ENCODE data around the gene POLR3E.

Gene POLR3E

DNA sequence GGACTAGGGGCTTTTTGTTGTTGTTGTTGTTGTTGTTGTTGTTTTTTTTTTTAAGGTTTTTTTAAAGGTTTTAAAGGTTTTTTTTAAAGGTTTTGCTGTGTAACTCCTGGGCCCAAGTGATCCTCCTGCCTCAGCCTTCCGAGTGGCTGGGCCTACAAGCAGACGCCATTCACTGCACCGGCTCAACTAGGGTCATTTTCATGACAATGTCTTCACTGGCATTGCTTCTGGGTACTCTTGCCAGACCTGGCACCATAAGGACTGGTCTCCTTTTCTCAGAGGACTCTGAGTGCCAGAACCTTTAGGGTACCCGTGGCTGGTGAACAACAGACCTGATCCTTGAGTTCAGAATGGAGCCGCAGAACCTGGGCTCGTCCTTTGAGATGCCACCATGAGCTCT, 20.4 kb downstream of the POLR3E start:
- DNase-seq = no peak

DNA sequence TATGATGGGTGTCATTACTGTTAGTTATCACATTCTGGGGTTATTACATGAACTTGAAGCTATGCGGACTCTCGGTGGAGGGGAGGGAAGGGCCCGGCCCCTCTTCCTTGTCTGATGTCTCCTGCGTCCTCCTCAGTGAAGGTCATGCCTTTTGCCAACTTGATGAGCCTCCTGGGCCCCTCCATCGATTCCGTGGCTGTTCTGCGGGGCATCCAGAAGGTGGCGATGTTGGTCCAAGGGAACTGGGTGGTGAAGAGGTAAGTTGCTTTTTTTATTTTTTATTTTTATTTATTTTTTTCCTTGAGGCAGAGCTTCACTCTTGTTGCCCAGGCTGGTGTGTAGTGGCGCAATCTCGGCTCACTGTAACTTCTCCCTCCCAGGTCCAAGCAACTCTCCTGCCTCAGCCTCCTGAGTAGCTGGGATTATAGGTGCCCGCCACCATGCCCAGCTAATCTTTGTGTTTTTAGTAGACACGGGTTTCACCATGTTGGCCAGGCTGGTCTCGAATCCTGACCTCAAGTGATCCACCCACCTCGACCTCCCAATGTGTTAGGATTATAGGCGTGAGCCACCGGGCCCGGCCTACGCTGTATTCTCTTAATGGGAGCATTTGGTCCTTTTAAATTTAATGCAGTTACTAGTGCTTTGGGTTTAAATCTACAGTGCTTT, 21.6 kb downstream of the POLR3E start:
- no peak for DNase-seq

DNA sequence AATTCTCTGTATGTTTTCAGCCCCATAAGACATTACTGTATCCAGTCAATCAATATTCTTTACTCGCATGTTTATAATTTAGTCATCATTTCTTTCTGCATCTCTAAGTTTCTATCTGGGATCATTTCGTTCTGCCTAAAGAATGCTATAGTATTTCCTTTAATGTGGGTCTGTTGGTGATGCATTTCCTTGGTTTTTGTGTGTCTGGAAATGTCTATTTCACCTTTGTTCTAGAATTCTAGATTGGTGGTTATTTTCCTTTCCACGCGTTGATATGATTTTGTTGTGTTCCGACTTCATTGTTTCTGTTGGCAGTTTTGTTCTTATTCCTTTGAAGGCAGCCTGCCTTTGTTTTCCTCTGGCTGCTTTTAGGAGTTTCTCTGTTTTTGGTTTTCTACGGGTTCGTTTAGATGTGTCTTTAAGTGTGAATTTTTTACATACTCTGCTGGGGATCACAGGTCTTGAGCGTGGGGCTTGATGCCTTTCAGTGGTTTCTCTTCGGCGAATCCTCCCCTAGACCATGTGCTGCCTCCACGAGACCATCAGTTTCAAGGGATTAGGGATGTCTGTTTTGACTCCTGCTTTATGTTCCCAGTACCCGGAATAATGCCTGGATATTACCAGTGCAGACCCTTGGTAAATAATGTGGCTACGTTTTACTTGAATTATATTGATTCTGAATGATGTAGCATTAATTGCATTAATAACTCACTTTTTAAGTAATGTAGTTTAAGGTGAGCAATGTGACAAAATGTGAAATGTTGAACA, 23.5 kb downstream of the POLR3E start:
- DNase-seq = no peak

DNA sequence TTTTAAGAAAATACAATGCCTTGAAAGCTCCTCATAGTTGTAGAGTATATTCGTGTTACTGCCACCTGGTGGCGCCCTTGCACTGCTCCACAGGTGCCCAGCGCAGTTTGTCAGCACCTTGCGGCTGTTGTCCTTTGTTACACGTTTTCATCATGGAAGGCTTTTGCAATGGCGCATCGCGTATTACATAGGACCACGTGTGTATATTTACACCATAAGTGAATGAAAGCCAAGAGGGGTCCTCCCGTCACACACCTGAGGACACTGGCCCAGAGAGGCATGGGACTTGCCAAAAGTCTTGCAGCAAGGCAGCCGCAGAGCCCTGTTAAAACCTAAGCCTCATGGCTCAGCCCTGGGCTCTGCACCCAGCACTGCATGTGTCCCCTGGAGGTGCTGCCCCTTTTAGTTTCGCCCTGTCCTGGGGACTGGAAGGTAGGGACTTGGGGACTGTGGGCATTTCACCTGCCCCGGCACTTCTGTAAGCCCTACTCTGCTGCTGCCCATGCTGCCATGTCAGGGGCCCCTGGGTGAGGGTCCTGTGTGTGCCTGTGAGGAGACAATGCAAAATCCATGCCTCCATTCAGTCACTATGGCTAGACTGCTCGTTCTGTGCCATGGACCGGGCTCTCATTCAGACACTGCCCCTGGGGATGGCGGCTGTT, 24.3 kb downstream of the POLR3E start:
- peak; percentile 63 for DNase-seq

DNA sequence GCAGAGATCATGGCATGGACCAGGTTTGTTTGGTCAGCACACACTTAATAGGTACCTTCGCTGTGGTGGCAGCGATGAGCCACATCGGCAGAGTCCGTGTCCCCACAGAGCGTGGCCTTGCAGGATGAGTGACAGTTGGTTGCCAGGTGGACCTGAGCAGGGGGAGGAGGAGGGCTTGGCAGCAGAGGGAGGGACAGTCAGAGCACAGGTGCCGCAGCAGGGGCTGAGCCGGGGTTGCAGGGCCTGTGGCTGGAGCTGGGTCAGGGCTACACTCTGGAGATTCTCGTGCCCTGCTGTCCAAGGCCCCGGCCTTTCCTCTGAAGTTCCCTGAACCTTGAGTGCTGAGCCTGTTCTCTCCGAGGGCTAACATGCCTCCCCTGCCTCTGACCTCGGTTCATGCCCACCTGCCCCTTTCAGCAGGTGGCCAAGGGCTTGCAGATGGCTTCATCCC, 24.8 kb downstream of the POLR3E start:
- no peak for DNase-seq

DNA sequence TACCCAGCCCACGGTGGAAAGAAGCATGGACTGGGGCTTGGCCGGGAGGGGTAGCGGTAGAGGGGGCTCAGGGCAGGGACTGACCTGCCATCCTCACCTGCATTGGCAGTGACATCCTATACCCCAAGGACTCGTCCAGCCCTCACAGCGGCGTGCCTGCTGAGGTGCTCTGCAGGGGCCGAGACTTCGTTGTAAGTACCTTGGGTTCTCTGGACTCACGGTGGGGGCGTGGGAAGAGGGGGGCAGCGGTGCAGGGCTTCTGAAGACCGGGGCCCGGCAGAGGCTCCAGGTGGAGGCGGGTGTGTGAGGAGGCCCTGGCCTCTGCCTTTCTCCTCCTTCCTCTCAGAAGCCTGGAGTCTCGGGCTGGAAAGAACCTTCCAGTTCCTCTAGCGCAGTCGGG, 25.5 kb downstream of the POLR3E start:
- DNase-seq = no peak

DNA sequence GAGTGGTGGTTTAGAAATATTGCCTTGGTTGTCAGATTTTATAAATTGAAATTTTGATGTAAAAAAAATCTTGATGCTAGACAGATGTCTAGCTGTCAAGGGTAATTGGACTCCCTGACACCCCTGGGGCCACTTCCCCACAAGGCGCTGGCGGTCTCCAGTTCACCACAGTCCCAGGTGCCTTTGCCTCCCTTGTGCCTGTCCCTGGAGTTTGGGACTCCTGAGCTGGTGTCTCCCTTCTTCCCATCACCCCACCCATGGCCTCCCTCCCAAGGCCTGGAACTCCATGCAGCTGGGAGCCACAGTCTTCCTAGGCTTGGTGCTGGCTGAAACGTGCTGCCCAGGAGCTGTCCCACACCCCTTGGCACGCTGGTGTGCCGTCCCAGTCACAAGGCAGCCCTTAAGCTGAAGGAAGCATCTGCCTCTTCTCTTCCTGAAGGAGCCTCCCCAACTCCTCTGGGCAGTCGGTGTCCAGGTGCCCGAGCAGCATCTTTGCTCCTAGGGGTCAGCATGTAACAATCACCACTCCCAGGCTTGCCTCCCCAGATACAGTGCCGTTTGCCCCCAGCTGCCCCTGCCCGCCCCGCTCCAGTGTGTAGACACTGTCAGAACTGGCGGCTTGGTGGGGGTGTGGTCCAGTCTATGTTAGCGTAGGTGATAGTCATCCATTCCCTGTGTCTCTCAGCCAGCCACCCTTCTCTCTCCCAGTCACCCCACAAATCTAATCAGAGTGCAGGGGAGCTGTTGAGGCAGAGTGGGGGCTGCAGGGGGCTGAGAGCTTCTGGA, 26.2 kb downstream of the POLR3E start:
- DNase-seq = no peak

DNA sequence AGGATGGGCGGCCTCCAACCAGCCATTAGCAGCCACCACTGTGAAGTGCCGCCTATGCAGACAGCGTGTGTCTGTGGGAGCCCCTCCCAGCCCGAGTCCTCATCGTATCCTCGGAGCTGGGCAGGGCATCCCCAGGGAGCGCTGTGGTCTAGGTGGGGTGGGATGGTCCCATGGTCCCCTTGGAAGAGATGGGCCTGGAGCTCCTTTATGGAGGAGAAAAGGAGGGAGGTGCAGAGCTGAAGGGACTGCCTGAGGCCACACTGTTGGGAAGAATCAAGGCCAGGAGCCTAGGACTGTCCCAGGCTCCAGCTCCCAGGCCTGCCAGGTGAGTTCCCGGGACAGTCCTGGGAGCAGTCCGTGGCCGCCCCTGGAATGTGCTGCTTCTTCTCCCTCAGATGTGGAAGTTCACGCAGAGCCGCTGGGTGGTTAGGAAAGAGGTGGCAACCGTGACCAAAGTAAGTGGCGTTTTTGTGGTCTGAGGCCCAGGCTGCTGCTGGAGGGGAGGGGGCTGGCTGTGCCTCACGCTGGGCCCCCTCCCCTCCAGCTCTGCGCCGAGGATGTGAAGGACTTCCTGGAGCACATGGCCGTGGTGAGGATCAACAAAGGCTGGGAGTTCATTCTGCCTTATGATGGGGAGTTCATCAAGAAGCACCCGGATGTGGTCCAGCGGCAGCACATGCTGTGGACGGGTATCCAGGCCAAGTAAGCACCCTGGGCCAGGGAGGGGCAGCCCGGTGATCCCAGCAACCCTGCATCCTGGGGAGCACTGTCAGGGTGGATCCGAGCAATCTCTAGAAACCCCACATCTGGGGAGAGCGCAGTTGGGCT, 27.0 kb downstream of the POLR3E start:
- DNase-seq = no peak

DNA sequence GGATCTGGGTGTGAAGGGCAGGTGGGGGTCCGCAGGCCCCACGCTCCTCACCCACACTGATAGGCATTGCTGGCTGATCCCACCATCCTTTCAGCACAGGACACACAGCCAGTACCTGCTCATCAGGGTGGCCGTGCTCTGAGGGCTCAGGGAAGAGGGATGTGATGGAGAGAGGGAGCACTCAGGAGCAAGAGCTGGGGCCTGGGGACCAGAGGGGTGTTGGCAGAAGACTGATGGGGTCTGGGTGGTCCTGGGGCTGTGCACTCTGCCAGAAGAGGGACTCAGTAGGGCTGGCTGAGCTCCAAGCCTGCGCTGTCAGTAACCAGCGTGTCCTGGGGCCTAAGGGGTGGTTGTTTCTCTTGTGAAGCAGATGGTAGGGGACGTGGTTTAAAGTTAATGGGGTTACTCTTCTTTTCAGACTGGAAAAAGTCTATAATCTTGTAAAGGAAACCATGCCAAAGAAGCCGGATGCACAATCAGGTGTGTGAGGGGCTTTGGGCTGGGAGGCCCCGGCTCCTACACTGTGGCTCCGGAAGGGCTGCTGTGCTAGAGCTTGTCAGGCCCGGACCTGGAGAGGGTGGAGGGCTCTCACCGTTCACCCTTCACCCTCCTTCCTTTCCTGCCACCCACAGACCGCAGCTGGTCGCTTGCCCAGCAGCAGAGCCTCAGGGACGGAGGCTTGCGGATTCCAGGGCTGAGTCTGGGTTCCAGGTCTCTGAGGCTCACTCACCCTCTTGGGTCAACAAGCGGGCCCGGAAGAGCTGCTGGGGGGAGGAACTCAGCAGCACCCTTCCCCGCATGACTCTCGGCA, 27.8 kb downstream of the POLR3E start:
- DNase-seq = no peak

DNA sequence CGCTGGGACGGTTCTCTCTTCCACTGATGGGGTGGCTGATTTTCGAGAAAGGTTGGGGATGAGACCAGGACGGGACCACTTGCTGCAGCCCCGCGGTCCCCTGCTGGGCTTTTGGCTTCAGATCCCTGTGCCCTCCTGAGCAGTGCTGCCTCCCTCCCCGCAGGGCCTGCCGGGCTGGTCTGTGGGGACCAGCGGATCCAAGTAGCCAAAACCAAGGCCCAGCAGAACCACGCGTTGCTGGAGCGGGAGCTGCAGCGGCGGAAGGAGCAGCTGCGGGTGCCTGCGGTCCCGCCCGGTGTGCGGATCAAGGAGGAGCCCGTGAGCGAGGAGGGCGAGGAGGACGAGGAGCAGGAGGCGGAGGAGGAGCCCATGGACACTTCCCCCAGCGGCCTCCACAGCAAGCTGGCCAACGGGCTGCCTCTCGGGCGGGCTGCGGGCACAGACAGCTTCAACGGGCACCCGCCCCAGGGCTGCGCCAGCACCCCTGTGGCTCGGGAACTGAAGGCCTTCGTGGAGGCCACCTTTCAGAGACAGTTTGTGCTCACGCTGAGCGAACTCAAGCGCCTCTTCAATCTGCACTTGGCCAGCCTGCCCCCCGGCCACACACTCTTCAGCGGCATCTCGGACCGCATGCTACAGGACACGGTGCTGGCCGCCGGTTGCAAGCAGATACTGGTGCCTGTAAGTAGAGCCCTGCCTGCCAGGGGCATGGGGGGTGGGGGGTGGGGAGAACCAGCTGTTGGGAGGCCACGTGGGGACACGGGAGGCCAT, 28.6 kb downstream of the POLR3E start:
- DNase-seq = no peak

DNA sequence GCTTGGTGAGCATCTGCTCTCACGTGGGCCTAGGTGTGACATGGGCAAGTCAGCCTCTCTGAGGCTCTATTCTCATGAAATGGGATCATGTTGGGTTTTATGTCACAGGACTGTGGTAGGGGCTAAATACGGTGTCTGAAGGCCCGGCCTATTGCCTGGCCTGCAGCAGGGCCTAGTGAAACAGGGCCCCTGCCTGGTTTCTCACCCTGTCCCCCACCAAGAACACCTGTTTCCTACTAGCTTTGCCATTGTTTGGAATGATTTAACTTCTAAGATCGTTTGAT, 29.1 kb downstream of the POLR3E start:
- DNase-seq = no peak

DNA sequence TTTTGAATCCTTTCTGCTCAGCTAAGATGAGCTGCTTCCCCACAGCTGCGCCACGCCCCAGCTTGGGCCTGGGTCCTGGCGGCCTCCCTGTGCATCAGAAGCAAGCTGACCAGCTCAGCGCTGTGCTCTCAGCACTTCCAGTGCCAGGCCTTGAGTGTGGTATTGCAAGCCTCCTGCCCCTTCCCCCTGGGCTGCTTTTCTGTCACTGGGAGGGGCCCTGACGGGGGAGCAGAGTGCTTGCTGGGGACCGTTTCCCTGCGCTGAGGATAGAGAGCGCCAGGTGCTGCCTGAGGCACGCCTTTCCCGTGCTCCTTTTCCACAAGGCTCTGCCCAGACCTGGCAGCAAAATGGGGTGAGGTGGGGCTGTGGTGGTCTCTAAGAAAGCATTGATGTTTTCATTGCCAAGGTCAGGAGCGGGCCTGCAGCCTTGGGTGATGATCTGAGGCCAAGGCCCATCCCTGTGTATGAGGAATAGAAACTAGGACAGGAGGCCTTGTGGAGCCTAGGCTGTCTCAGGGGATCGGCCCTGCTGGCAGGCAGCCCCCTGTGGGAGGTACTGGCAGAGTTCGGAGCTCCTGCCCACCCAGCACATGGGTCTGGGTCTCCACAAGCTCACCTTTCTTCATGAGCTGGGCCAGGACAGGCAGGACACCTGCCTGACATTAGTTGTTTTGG, 29.7 kb downstream of the POLR3E start:
- DNase-seq = no peak

DNA sequence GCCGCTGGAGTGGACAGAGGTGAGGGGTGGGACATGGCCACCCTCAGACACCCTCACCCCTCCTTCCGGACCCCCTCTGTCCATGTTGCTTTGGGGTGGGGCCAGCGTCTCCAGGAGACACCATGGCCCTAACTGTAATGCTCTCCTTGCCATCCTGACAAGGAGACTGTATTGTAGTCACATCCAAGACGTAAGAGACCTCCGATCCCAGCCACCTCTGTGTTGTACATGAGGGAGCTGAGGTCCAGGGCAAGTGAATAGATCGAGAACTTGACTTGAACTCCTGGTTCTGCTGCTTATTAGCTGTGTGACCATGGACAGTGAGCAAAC, 30.2 kb downstream of the POLR3E start:
- no peak for DNase-seq

DNA sequence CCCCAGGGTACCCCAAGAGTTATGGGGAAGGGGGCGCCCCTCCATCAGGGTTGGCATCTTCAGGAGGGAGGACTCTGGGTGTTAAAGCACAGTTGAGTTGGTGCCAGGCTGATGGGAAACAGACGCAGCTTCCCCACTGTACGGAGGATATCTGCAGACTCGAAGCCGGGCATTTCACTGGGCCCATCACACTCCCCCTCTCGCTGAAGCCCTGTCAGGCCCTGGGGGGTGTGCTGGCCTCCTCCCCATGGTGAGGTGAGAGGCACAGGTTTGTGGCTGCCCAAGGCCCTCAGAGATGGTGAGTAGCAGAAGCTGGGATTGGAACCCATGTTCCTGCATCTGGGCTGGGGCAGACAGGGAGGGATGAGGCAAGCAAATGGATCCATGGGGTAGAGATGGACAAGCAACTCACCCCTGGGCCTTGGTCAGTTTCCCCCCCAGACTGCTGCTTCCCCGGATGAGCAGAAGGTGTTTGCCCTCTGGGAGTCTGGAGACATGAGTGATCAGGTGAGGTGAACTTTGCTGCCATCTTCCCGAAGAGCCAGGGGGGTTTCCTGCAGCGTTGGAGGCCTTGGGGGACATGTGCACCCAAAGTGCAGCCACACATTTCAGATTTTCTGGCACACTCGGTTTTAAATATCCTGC, 31.0 kb downstream of the POLR3E start:
- no peak for DNase-seq

DNA sequence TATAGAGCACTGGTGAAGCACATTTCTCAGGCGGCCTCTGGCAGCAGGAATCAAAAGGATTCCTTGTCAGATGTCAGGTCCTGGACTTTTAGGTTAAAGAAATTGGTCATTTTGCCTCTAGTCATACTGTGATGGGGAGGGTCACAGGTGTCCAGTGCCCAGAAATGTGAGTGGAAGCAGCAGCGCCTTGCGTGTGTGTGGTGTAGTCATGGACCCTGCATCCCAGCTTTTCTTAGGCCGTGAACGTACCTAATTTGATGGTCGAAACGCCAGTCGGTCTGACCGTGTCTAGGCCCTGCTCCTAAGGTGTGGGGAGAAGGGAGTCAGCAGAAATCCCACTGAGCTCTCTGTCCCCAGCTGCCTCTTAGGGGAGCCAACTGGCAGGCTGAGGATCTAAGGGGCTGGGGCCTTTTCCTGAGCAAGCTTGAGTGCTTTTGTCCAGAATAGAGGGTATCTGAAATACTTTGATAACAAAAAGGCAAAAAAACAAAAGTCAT, 32.0 kb downstream of the POLR3E start:
- no peak for DNase-seq

DNA sequence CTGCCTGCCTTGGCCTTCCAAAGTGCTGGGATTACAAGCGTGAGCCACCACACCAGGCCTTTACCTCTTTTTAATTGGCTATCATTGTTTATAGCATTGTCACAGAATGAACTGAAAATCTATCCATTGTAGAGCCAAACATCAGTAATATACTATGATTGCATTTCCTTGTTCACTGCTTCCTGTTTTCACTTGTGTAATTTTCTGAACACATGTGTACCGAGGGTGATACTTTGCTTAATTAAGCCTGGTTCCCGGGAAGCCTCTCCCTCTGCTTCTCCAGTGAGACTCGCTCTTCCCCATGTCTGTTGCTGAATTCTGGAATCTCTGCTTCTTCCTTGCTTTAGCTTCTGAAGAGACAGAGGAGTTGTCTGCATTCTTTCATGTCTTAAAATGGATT, 33.1 kb downstream of the POLR3E start:
- no peak for DNase-seq

DNA sequence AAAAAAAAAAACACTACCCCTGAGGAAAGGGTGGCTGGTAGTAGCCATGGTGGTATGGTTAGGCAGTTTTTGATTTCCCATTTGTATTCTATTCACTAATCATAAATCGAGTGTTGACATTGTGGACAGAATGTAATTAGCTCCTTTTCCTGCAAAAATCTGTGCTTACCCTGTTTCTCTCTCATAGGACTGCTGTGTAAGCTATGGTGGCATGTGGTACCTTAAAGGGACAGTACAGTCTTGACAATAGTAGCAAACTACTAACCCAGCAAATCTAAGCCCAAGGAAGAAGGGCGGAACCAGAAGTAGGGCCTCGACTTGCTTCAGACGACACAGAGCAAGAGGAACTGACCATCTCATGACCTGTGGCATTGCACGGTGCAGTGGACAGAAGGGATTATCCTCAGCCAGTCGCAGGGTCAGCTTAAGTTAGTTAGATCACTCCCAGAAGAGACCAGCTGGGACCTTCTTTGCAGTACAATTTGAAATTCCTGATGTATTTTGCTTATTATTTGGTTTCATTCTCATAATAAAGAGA, 36.3 kb downstream of the POLR3E start:
- no peak for DNase-seq

DNA sequence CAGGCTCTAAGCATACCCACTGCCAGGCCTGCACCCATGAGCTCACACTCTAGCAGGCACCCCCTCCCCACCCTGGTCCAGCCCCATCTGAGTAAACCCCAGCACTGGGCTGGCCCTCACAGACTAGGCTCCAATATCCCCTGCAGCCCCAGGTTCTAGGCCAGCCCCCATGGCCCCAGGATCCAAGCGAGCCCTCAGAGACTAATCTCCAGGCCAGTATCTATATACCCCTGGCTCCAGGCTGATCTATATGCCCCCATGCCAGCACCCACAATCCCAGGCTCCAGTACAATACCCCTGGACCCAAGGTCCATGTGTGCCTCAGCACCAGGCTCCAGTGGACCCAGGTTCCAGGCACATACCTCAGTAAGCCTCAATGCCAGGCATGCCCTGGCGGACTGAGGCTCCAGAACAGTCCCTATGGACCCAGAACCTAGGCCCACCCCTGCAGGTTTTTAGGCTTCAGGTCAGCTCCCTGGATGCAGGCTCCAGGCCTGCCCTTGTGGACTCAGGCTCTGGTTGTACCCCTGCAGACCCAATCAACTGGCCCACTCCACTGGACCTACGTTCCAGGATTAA, 38.5 kb downstream of the POLR3E start:
- DNase-seq = no peak

DNA sequence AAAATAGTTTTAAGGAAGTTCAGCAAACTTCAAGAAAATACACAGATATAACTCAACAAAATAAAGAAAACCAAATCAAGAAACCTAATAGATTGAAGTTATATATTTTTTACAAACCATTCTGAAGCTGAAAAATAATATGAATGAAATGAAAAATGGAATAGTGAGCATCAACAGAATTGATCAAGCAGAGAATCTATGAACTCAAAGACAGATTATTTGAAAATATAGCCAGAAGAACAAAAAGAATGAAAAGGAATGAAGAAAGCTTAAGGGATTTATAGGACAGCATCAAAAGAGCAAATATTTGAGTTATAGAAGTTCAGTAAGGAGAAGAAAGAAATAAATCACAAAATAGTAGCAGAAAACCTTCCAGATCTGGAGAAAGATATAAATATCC, 39.4 kb downstream of the POLR3E start:
- no peak for DNase-seq
